Loucy (cell line): Measurements from ENCODE around the gene IRF9.

ENCODE experiments used
- H2AFZ ChIP-seq: fragments of 200-600 bp; sonication (generic); 2 replicates; pipeline ENCODE4 v1.6.0; 2016; ENCODE audit warnings: antibody characterized with exemption, mild to moderate bottlenecking, low read length, moderate library complexity
- H3F3A ChIP-seq: fragments of 200-600 bp; 2 replicates; pipeline ENCODE4 v1.6.0; 2016; ENCODE audit warnings: antibody characterized with exemption, low read depth, mild to moderate bottlenecking
- H3K27me3 ChIP-seq: fragments of 200-600 bp; sonication (generic); 2 replicates; pipeline ENCODE4 v1.6.1; 2014; ENCODE audit warnings: low read length, mild to moderate bottlenecking; ENCODE audit not compliant: insufficient read depth, poor library complexity, severe bottlenecking
- H3K36me3 ChIP-seq: fragments of 200-600 bp; sonication (generic); 2 replicates; pipeline ENCODE4 v1.6.1; 2016; ENCODE audit warnings: low read length; ENCODE audit not compliant: insufficient read depth
- H3K4me1 ChIP-seq: fragments of 200-600 bp; sonication (generic); 2 replicates; pipeline ENCODE4 v1.5.1; 2014; ENCODE audit warnings: low read length, mild to moderate bottlenecking; ENCODE audit not compliant: insufficient read depth, poor library complexity, severe bottlenecking
- H3K4me2 ChIP-seq: fragments of 200-600 bp; sonication (generic); 2 replicates; pipeline ENCODE4 v1.6.0; 2014; ENCODE audit warnings: antibody characterized with exemption, low read length, low read depth, mild to moderate bottlenecking; ENCODE audit not compliant: poor library complexity, severe bottlenecking
- H3K4me3 ChIP-seq: fragments of 200-600 bp; sonication (generic); 2 replicates; pipeline ENCODE4 v1.5.1; 2014; ENCODE audit warnings: low read length, mild to moderate bottlenecking, mixed read lengths; ENCODE audit not compliant: poor library complexity, severe bottlenecking
- H3K79me2 ChIP-seq: fragments of 200-600 bp; sonication (generic); 2 replicates; pipeline ENCODE4 v1.6.1; 2014; ENCODE audit warnings: low read length; ENCODE audit not compliant: insufficient read depth
- H3K9ac ChIP-seq: fragments of 200-600 bp; sonication (generic); 2 replicates; pipeline ENCODE4 v1.6.0; 2014; ENCODE audit warnings: mild to moderate bottlenecking, low read depth, low read length, moderate library complexity; ENCODE audit not compliant: poor library complexity, severe bottlenecking
- H3K9me2 ChIP-seq: fragments of 200-600 bp; sonication (generic); replicated peaks from 2 replicates; pipeline ENCODE4 v1.6.1; 2016; ENCODE audit warnings: low read depth, low read length, mixed read lengths
- H3K9me3 ChIP-seq: fragments of 200-600 bp; sonication (generic); 2 replicates; pipeline ENCODE4 v1.6.1; 2014; ENCODE audit warnings: mild to moderate bottlenecking, antibody characterized with exemption, low read length, low read depth; ENCODE audit not compliant: insufficient read depth
- H4K20me1 ChIP-seq: fragments of 200-600 bp; sonication (generic); 2 replicates; pipeline ENCODE4 v1.6.0; 2014; ENCODE audit warnings: antibody characterized with exemption, low read length, mild to moderate bottlenecking; ENCODE audit not compliant: insufficient read depth, poor library complexity, severe bottlenecking
- EZH2phosphoT487 ChIP-seq: fragments of 200-600 bp; IDR thresholded peaks from 2 replicates; pipeline ENCODE4 v1.6.1; 2018; ENCODE audit warnings: antibody characterized with exemption, mild to moderate bottlenecking, moderate library complexity, borderline replicate concordance
- TF ChIP-seq, protein P1 (sequence below): fragments of 200-600 bp; sonication (generic); conservative IDR thresholded peaks from 2 replicates; pipeline ENCODE4 v1.5.1; 2014; ENCODE audit warnings: mild to moderate bottlenecking, antibody characterized with exemption, low read length

The IRF9 gene

DNA sequence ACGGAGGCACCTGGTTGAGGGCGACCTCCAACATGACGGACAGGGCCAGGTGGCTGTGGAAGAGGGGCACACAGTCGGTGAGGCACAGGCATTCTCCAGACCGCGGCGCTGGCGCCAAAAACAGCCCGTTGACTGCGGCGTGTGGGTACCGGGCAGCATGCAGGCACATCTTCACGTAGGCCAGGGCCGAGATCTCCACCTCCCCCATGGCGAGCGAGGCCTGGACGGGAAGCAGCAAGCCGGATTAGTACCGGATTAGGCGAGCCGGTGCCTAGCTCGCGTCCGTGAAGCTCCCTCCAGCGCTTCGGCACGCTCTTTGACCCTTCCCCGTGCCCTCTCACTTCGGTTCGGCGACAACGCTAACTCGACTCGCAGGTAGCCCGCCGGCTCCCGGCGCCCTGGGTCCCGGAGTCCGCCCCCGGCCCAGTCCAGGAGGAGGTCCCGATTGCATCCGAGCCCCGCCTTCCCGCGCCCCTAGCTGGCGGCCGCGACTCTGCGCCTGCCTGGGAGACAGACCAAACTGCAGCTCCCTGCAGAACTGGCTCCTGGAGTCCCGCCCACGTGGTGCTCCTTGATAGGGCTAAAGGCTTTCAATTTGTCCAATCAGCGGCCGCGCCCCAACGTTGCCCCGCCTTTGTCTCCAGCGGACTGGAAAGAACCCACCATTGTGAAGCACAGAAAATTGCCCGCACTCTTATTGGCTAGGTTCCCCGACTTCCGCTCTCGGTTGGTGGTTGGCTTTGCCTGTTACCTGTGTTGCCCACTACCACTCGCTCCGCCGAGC, 19.8 kb upstream of the IRF9 start, which contains the start of gene EMC9:
EMC9 (minus strand) TSS at position 495 of the 784 bp plus-strand sequence; CDS start at position 208, 287 bp downstream.
- TF ChIP-seq, protein P1, sequence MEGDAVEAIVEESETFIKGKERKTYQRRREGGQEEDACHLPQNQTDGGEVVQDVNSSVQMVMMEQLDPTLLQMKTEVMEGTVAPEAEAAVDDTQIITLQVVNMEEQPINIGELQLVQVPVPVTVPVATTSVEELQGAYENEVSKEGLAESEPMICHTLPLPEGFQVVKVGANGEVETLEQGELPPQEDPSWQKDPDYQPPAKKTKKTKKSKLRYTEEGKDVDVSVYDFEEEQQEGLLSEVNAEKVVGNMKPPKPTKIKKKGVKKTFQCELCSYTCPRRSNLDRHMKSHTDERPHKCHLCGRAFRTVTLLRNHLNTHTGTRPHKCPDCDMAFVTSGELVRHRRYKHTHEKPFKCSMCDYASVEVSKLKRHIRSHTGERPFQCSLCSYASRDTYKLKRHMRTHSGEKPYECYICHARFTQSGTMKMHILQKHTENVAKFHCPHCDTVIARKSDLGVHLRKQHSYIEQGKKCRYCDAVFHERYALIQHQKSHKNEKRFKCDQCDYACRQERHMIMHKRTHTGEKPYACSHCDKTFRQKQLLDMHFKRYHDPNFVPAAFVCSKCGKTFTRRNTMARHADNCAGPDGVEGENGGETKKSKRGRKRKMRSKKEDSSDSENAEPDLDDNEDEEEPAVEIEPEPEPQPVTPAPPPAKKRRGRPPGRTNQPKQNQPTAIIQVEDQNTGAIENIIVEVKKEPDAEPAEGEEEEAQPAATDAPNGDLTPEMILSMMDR: peak; percentile 31; the same call in 1 of the 2 replicates
- TF ChIP-seq EZH2phosphoT487: no peak
- Histone ChIP-seq H3K4me3 (peak within 1 kb of the TSS; percentile 97), H3K9me3 (no peaks in the 10 kb centered on the region), H3K9me2 (no peaks in the 10 kb centered on the region), H3K4me1 (peaks cover 53% of the 10 kb centered on the region), H3K27me3 (no peaks in the 10 kb centered on the region), H3K36me3 (peaks cover 19% of the 10 kb centered on the region), H3K4me2 (peak within 1 kb of the TSS; percentile 93), H3F3A (no peaks in the 10 kb centered on the region), H4K20me1 (peaks cover 33% of the 10 kb centered on the region), H2AFZ (peak within 1 kb of the TSS; percentile 62), H3K9ac (peak within 1 kb of the TSS; percentile 85), H3K79me2 (peaks cover 82% of the 10 kb centered on the region)

DNA sequence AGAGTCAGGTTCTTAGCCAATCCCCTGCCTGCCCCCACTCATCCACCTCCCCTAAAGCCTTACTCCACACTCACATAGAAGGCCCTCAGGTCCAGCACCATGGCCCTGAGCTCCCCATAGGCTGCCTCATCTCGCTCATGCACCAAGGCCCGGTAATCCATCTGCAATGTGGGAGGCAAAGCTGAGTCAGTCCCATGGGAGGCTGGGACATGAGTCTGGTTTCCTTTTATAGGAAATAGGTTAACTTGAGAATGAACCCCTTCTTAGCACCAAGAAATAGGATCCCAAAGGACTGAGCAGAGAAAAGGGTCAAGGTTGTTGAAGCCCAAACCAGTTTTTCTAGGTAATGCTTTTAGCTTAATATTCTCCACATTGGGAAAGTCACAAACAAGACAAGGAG, 17.6 kb upstream of the IRF9 start:
- no peaks in the 10 kb centered on the region for H3K27me3 ChIP-seq
- peak overlapping the region; percentile 100 for H3K4me2 ChIP-seq
- H4K20me1 ChIP-seq: peaks cover 34% of the 10 kb centered on the region
- H3K4me1 ChIP-seq: peaks cover 40% of the 10 kb centered on the region
- no peaks in the 10 kb centered on the region for H3K9me3 ChIP-seq
- H3K4me3 ChIP-seq: no peak overlapping the region
- H3K79me2 ChIP-seq: peaks cover 73% of the 10 kb centered on the region
- 0 out of 2 replicates have a peak, but pooled peaks cover 2% of the 10 kb centered on the region for H3F3A ChIP-seq
- H3K9me2 ChIP-seq: no peaks in the 10 kb centered on the region
- no peak for TF ChIP-seq EZH2phosphoT487
- TF ChIP-seq, protein P1: no peak
- H3K9ac ChIP-seq: no peak overlapping the region
- peaks cover 10% of the 10 kb centered on the region for H3K36me3 ChIP-seq
- H2AFZ ChIP-seq: no peak overlapping the region

DNA sequence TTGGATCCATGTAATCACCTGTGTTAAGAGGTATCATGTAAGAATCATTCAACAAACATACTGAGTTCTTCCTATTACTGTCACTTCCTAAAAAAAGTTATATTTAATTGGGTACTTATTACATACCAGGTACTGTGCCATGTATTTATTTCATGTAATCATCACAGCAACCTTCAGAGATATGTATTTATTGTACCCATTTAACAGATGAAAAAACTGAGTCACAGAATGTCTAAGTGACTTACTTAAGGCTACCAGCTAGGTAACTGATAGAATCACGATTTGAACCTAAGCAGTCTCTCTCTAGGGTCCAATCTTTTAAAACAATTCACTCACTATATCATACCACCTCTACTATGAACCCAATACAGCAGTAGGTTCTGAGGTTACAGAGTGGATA, 16.6 kb upstream of the IRF9 start:
- Histone ChIP-seq H3F3A (0 out of 2 replicates have a peak, but pooled peaks cover 2% of the 10 kb centered on the region), H3K79me2 (peaks cover 73% of the 10 kb centered on the region)

More for the DNA sequence above, 16.6 kb upstream of the IRF9 start:
- H3K9me2 ChIP-seq: no peaks in the 10 kb centered on the region
- peaks cover 3% of the 10 kb centered on the region; the same call in 1 of the 2 replicates for H3K36me3 ChIP-seq
- peak overlapping the region; percentile 100 for H3K4me2 ChIP-seq
- H4K20me1 ChIP-seq: peaks cover 29% of the 10 kb centered on the region
- peaks cover 40% of the 10 kb centered on the region for H3K4me1 ChIP-seq
- no peak overlapping the region for H3K9ac ChIP-seq
- H3K27me3 ChIP-seq: no peaks in the 10 kb centered on the region
- TF ChIP-seq, protein P1: no peak
- no peak for TF ChIP-seq EZH2phosphoT487
- no peak overlapping the region for H2AFZ ChIP-seq
- H3K4me3 ChIP-seq: no peak overlapping the region
- H3K9me3 ChIP-seq: no peaks in the 10 kb centered on the region
